H1 (cell line): Measurements from ENCODE around the gene FAR2. TPM values are rescaled to one million over a fixed set of nuclear protein-coding genes. Genes with fewer than 3 reads are reported as not detected.

Experiments
- CTCF ChIA-PET: fragments of 300-600 bp; sonication (Branson Sonifier 250); formaldehyde crosslinking; loops from one replicate; lab custom pipeline; 2021; ENCODE audit not compliant: partially characterized antibody; lab: Charles Lee
- POLR2A ChIA-PET: fragments of 300-600 bp; sonication (Branson Sonifier 250); formaldehyde crosslinking; loops from one replicate; lab custom pipeline; 2021; ENCODE audit warnings: inconsistent platforms; ENCODE audit not compliant: partially characterized antibody; lab: Charles Lee
- DNase-seq, 2 experiments: peaks; one replicate each; pipeline versions ENCODE4 v3.0.0 to v3.0.0-alpha.2; 2010 to 2022; ENCODE audit warnings: low spot score in 2 of 2, low read depth in 1 of 2, mixed read lengths in 1 of 2
- FAIRE-seq: peaks from 2 replicates; lab custom pipeline; 2011; peaks lifted over from hg19 to GRCh38; lab: Jason Lieb, UNC
- H2AFZ ChIP-seq: 2 replicates; pipeline ENCODE4 v1.8.1; 2012; ENCODE audit warnings: low read length, inconsistent platforms
- H2AK5ac ChIP-seq: 2 replicates; pipeline ENCODE4 v1.6.1; 2013; ENCODE audit warnings: low read depth, low read length
- H2BK120ac ChIP-seq: replicated peaks from 2 replicates; pipeline ENCODE3; 2013; ENCODE audit warnings: low read depth, low read length, inconsistent platforms
- H2BK12ac ChIP-seq: 2 replicates; pipeline ENCODE4 v1.6.1; 2013; ENCODE audit warnings: low read depth, low read length
- H2BK15ac ChIP-seq: 2 replicates; pipeline ENCODE4 v1.6.1; 2013; ENCODE audit warnings: low read length
- H2BK20ac ChIP-seq: 2 replicates; pipeline ENCODE4 v1.6.1; 2013; ENCODE audit warnings: low read length
- H2BK5ac ChIP-seq: 2 replicates; pipeline ENCODE4 v1.6.1; 2013; ENCODE audit warnings: low read depth, low read length
- H3K14ac ChIP-seq: 2 replicates; pipeline ENCODE4 v1.6.1; 2013; ENCODE audit warnings: inconsistent platforms; ENCODE audit not compliant: insufficient read length
- H3K18ac ChIP-seq: 2 replicates; pipeline ENCODE4 v1.6.1; 2013; ENCODE audit warnings: low read length; ENCODE audit errors: extremely low read depth
- H3K23ac ChIP-seq: 2 replicates; pipeline ENCODE4 v1.6.1; 2013; ENCODE audit warnings: inconsistent platforms; ENCODE audit not compliant: insufficient read length
- H3K23me2 ChIP-seq: 2 replicates; pipeline ENCODE4 v1.6.1; 2013; ENCODE audit warnings: low read depth, low read length
- H3K27ac ChIP-seq: 2 replicates; pipeline ENCODE4 v1.6.1; 2011; ENCODE audit warnings: low read depth, low read length, inconsistent platforms
- H3K27me3 ChIP-seq, 4 experiments: replicated peaks in 1 of 4; 1 replicate in 1 of 4; 2 replicates in 3 of 4; pipeline versions ENCODE4 v1.6.1 to v1.8.1; 2011 to 2013; ENCODE audit warnings: low read length in 3 of 4, mild to moderate bottlenecking in 3 of 4, inconsistent platforms in 2 of 4, mixed read lengths in 2 of 4, moderate library complexity in 1 of 4; ENCODE audit not compliant: control insufficient read depth in 3 of 4, insufficient read depth in 3 of 4; ENCODE audit errors: extremely low read depth in 1 of 4
- H3K36me3 ChIP-seq, 4 experiments: 2 replicates each; pipeline versions ENCODE4 v1.6.1 to v1.8.1; 2011 to 2013; ENCODE audit warnings: mild to moderate bottlenecking in 4 of 4, low read length in 3 of 4, moderate library complexity in 2 of 4, control low read depth in 1 of 4, inconsistent platforms in 1 of 4; ENCODE audit not compliant: insufficient read depth in 4 of 4, control insufficient read depth in 2 of 4
- H3K4ac ChIP-seq: replicated peaks from 2 replicates; pipeline ENCODE3; 2013; ENCODE audit warnings: low read length, low read depth, mixed read lengths, inconsistent platforms; ENCODE audit not compliant: insufficient read length
- H3K4me1 ChIP-seq, 4 experiments: replicated peaks in 1 of 4; 1 replicate in 1 of 4; 2 replicates in 3 of 4; pipeline versions ENCODE4 v1.6.1 to v1.8.1; 2011 to 2013; ENCODE audit warnings: low read length in 3 of 4, inconsistent platforms in 2 of 4, mixed read lengths in 1 of 4; ENCODE audit not compliant: insufficient read depth in 4 of 4, control insufficient read depth in 3 of 4
- H3K4me2 ChIP-seq, 2 experiments: 2 replicates each; pipeline versions ENCODE4 v1.6.1 to v1.8.1; 2011 to 2013; ENCODE audit warnings: low read depth in 2 of 2, low read length in 2 of 2, control low read depth in 1 of 2, inconsistent platforms in 1 of 2, mild to moderate bottlenecking in 1 of 2; ENCODE audit not compliant: insufficient read depth in 1 of 2
- H3K4me3 ChIP-seq, 4 experiments: fragments of 200-600, 300-600 bp in 1 of 4; sonication (generic), shearing (Covaris generic), sonication (Bioruptor Twin) in 1 of 4; 2 replicates each; pipeline versions ENCODE4 v1.5.1 to v1.8.1; 2011 to 2016; ENCODE audit warnings: low read length in 4 of 4, low read depth in 3 of 4, control low read depth in 2 of 4, inconsistent platforms in 2 of 4, mild to moderate bottlenecking in 2 of 4, mixed read lengths in 1 of 4, moderate library complexity in 1 of 4; ENCODE audit not compliant: insufficient read depth in 2 of 4; ENCODE audit errors: extremely low read depth in 1 of 4
- H3K56ac ChIP-seq: replicated peaks from 2 replicates; pipeline ENCODE3; 2013; ENCODE audit warnings: low read depth, mild to moderate bottlenecking, mixed read lengths, low read length, inconsistent platforms; ENCODE audit not compliant: insufficient read length
- H3K79me1 ChIP-seq: 2 replicates; pipeline ENCODE4 v1.6.1; 2013; ENCODE audit warnings: low read depth, low read length, control low read depth
- H3K79me2 ChIP-seq, 2 experiments: 2 replicates each; pipeline versions ENCODE4 v1.6.1 to v1.8.1; 2012 to 2013; ENCODE audit warnings: low read length in 2 of 2, mild to moderate bottlenecking in 2 of 2, inconsistent platforms in 1 of 2; ENCODE audit not compliant: insufficient read depth in 2 of 2, control insufficient read depth in 1 of 2
- H3K9ac ChIP-seq, 4 experiments: replicated peaks in 1 of 4; 1 replicate in 1 of 4; 2 replicates in 3 of 4; pipeline versions ENCODE4 v1.6.1 to v1.8.1; 2011 to 2013; ENCODE audit warnings: low read depth in 3 of 4, low read length in 3 of 4, control low read depth in 2 of 4, mild to moderate bottlenecking in 2 of 4, moderate library complexity in 2 of 4, inconsistent platforms in 1 of 4; ENCODE audit errors: extremely low read depth in 1 of 4
- H3K9me3 ChIP-seq, 2 experiments: 2 replicates each; pipeline versions ENCODE4 v1.6.1 to v1.8.1; 2012 to 2013; ENCODE audit warnings: mild to moderate bottlenecking in 2 of 2, moderate library complexity in 2 of 2, control low read depth in 1 of 2, inconsistent platforms in 1 of 2, low read depth in 1 of 2, low read length in 1 of 2, mixed read lengths in 1 of 2; ENCODE audit not compliant: insufficient read depth in 2 of 2
- H4K20me1 ChIP-seq, 2 experiments: replicated peaks in 1 of 2; 2 replicates each; pipeline versions ENCODE3 to v1.8.1; 2011 to 2013; ENCODE audit warnings: inconsistent platforms in 2 of 2, low read length in 2 of 2, mild to moderate bottlenecking in 1 of 2; ENCODE audit not compliant: insufficient read depth in 2 of 2, control insufficient read depth in 1 of 2
- H4K5ac ChIP-seq: 2 replicates; pipeline ENCODE4 v1.6.1; 2013; ENCODE audit warnings: low read length, low read depth, mixed read lengths, inconsistent platforms; ENCODE audit not compliant: insufficient read length
- H4K8ac ChIP-seq: 2 replicates; pipeline ENCODE4 v1.8.0; 2013; ENCODE audit warnings: mild to moderate bottlenecking, moderate library complexity, low read length, inconsistent platforms; ENCODE audit not compliant: insufficient read depth; ENCODE audit errors: extremely low read depth
- H4K91ac ChIP-seq: replicated peaks from 2 replicates; pipeline ENCODE3; 2013; ENCODE audit warnings: low read length, mixed read lengths, inconsistent platforms; ENCODE audit not compliant: insufficient read length
- ASH2L ChIP-seq: fragments of 200-600, 300-600 bp; sonication (generic); IDR thresholded peaks from one replicate; pipeline ENCODE4 v1.7.1; 2017; ENCODE audit warnings: low read length
- BACH1 ChIP-seq: IDR thresholded peaks from 2 replicates; pipeline ENCODE4 v1.6.1; 2012; ENCODE audit warnings: low read length, improper control_type of control experiment
- CHD2 ChIP-seq: IDR thresholded peaks from 2 replicates; pipeline ENCODE4 v1.6.1; 2012; ENCODE audit warnings: low read length, improper control_type of control experiment
- EP300 ChIP-seq, 2 experiments: IDR thresholded peaks; 1 replicate in 1 of 2; 2 replicates in 1 of 2; pipeline ENCODE4 v1.6.1; 2011 to 2012; ENCODE audit warnings: low read depth in 2 of 2, low read length in 2 of 2, mild to moderate bottlenecking in 2 of 2, borderline replicate concordance in 1 of 2, inconsistent platforms in 1 of 2, moderate library complexity in 1 of 2
- FOSL1 ChIP-seq: IDR thresholded peaks from 2 replicates; pipeline ENCODE4 v1.6.1; 2011; ENCODE audit warnings: mild to moderate bottlenecking, low read depth, low read length, moderate library complexity; ENCODE audit not compliant: insufficient read depth
- GTF2F1 ChIP-seq: IDR thresholded peaks from 2 replicates; pipeline ENCODE4 v1.6.1; 2012; ENCODE audit warnings: low read depth, low read length, improper control_type of control experiment, borderline replicate concordance
- HDAC2 ChIP-seq, 2 experiments: fragments of 300-600 bp in 1 of 2; sonication (generic) in 1 of 2; IDR thresholded peaks; 2 replicates each; pipeline ENCODE4 v1.6.1; 2011 to 2012; ENCODE audit warnings: low read depth in 2 of 2, low read length in 2 of 2, mild to moderate bottlenecking in 2 of 2, moderate library complexity in 2 of 2, borderline replicate concordance in 1 of 2, inconsistent platforms in 1 of 2
- KDM1A ChIP-seq: fragments of 200-600, 300-600 bp; sonication (generic); IDR thresholded peaks from 2 replicates; pipeline ENCODE4 v1.7.1; 2016; ENCODE audit warnings: mild to moderate bottlenecking, low read length, borderline replicate concordance
- KDM5A ChIP-seq: fragments of 200-600 bp; IDR thresholded peaks from 2 replicates; pipeline ENCODE4 v1.7.1; 2012; ENCODE audit warnings: mild to moderate bottlenecking, low read length, inconsistent platforms, mixed read lengths
- MAFK ChIP-seq: IDR thresholded peaks from 2 replicates; pipeline ENCODE4 v1.6.1; 2012; ENCODE audit warnings: low read depth, mild to moderate bottlenecking, improper control_type of control experiment, low read length
- RBBP5 ChIP-seq: IDR thresholded peaks from 2 replicates; pipeline ENCODE4 v1.7.1; 2012; ENCODE audit warnings: low read depth, mild to moderate bottlenecking, inconsistent platforms, low read length, moderate library complexity, borderline replicate concordance
- SP1 ChIP-seq: IDR thresholded peaks from 2 replicates; pipeline ENCODE4 v1.6.1; 2011; ENCODE audit warnings: low read depth, low read length
- TEAD4 ChIP-seq: IDR thresholded peaks from 2 replicates; pipeline ENCODE4 v1.6.1; 2012; ENCODE audit warnings: low read depth, low read length, inconsistent platforms, mixed read lengths
- WGBS, 2 experiments: shearing (Covaris generic) in 1 of 2; methylation state at CpG; one replicate each; pipeline versions ENCODE4 v1.1.6 to v1.1.7; 2013 to 2015; ENCODE audit warnings: low lambda C conversion rate in 2 of 2, mixed read lengths in 2 of 2, inconsistent platforms in 1 of 2, low coverage in 1 of 2, missing lambda C conversion rate in 1 of 2; ENCODE audit not compliant: insufficient replicate concordance in 2 of 2, insufficient coverage in 1 of 2, insufficient read length in 1 of 2; ENCODE audit errors: extremely low coverage in 1 of 2, missing lambda C conversion rate in 1 of 2; 5-methylcytosine and 5-hydroxymethylcytosine counted together
- polyA plus RNA-seq, 7 experiments: library from polyadenylated mRNA; depleted of rRNA in 3 of 7; stranded (reverse) in 5 of 7; unstranded in 2 of 7; fragments of >200 nt in 5 of 7; fragments of 200-250 nt in 2 of 7; gene quantifications; 1 replicate in 5 of 7; 2 replicates in 1 of 7; 4 replicates in 1 of 7; pipeline versions ENCODE4 v1.2.1 to v1.2.3, GENCODE V29; 2011 to 2013; ENCODE audit warnings: missing spikeins in 2 of 7, mixed read lengths in 2 of 7
- total RNA-seq: library from RNA; stranded (reverse); fragmentation: NEBNext Ultra II Directional; extraction: Animal tissue kit (Norgen Biotek cat#: 25700); gene quantifications from 2 replicates; pipeline ENCODE4 v1.2.1, GENCODE V29; 2021

FAR2 gene
- total and polyA plus RNA-seq, 2 of the 8 experiments (the other 6 are each of a cell fraction or from before 2014, with no cell fraction given) = 24.0 to 24.1 TPM

DNA sequence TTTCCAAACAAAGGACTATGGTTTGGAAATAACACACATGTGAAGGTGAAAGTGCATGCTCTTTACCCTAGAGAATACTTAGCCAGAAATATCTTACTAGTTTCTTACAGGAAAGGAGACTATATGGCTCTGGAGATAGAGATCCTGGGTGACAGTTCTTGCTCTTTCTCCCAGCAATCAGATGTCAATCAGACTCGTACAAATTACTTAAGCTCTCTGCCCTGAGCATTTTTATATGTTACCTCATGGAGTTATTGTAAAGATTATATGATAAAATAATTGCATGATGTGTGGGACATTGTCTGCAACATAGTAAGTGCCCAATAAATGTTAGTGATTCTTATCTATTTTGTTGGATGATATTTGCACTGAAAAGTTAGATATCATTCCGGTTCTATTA is 76.8 kb downstream of the FAR2 start:
- no peak overlapping the region for H3K9ac ChIP-seq
- H3K18ac ChIP-seq = no peak overlapping the region
- H3K79me2 ChIP-seq = no peaks in the 10 kb centered on the region
- no peak overlapping the region for H3K23ac ChIP-seq
- H3K4me1 ChIP-seq = peaks cover 2 to 9% (median 8%) of the 10 kb centered on the region in 4 experiments; a peak in 6 of 7 replicates
- H3K9me3 ChIP-seq = no peaks in the 10 kb centered on the region
- H2AFZ ChIP-seq = no peak overlapping the region
- H3K27ac ChIP-seq = no peak overlapping the region
- H3K14ac ChIP-seq = no peak overlapping the region
- H4K20me1 ChIP-seq = no peaks in the 10 kb centered on the region
- CTCF ChIA-PET = interaction anchor here (0.9 kb wide), 1 partner anchor 91 kb away, joined by 5 read pairs; no protein-coding TSS in a partner anchor
- H2BK5ac ChIP-seq = no peak overlapping the region
- H2AK5ac ChIP-seq = no peak overlapping the region
- TF ChIP-seq KDM1A (no peak), EP300 (IDR thresholded peaks at IDR 0.05; ENCODE audit: borderline replicate concordance in 1 of 2, low read depth in 2 of 2, low read length in 2 of 2) (no peak), CHD2 (no peak), TEAD4 (no peak), GTF2F1 (no peak), HDAC2 (IDR thresholded peaks at IDR 0.05; ENCODE audit: borderline replicate concordance in 1 of 2, low read depth in 2 of 2, low read length in 2 of 2) (no peak), RBBP5 (no peak), ASH2L (no peak), KDM5A (no peak), MAFK (no peak), BACH1 (no peak), SP1 (no peak), FOSL1 (no peak)
- TF ChIP-seq, all 59 proteins: peak for 0
- H2BK20ac ChIP-seq = no peak overlapping the region
- no peaks in the 10 kb centered on the region for H3K36me3 ChIP-seq
- no peaks in the 10 kb centered on the region for H3K27me3 ChIP-seq
- DNase-seq = no peak
- POLR2A ChIA-PET = interaction anchor here (1.6 kb wide), 1 partner anchor 155 kb away, joined by 4 read pairs; the partner anchor contains the start of gene ERGIC2
- no peak overlapping the region for H3K56ac ChIP-seq
- no peak overlapping the region for H2BK15ac ChIP-seq
- H3K4me3 ChIP-seq = no peak overlapping the region
- H2BK120ac ChIP-seq = no peak overlapping the region
- no peak for FAIRE-seq
- no peak overlapping the region for H2BK12ac ChIP-seq
- no peak overlapping the region for H3K4me2 ChIP-seq
- no peak overlapping the region for H4K8ac ChIP-seq
- 77% methylated on average over 2 of the region's 2 CpGs; no CpG with 5 or more reads in 1 of the 2 experiments for WGBS, 2 experiments
- no peaks in the 10 kb centered on the region for H3K23me2 ChIP-seq
- no peaks in the 10 kb centered on the region for H3K79me1 ChIP-seq
- no peak overlapping the region for H4K91ac ChIP-seq
- H3K4ac ChIP-seq = no peak overlapping the region
- H4K5ac ChIP-seq = no peak overlapping the region
